Neural progenitor cell (in vitro differentiated cells): ENCODE results near the gene KCTD3. TPM values are rescaled to one million over a fixed set of nuclear protein-coding genes. Genes with fewer than 3 reads are reported as not detected.

Source experiments
- DNase-seq: peaks from one replicate; pipeline ENCODE4 v3.0.0-alpha.2; 2016; ENCODE audit warnings: low spot score
- H2AFZ ChIP-seq: fragments of 200-600 bp; sonication (generic); replicated peaks from 2 replicates; pipeline ENCODE4 v1.6.1; 2016; ENCODE audit warnings: antibody characterized with exemption
- H3F3A ChIP-seq: fragments of 200-600 bp; sonication (generic); 2 replicates; pipeline ENCODE4 v1.6.1; 2016; ENCODE audit warnings: antibody characterized with exemption, low read depth
- H3K27ac ChIP-seq: fragments of 200-600 bp; sonication (generic); 2 replicates; pipeline ENCODE4 v1.5.1; 2016; ENCODE audit warnings: mild to moderate bottlenecking
- H3K27me3 ChIP-seq: fragments of 200-600 bp; sonication (generic); 2 replicates; pipeline ENCODE4 v1.6.1; 2016; ENCODE audit warnings: mild to moderate bottlenecking, moderate library complexity
- H3K36me3 ChIP-seq: fragments of 200-600 bp; sonication (generic); 2 replicates; pipeline ENCODE4 v1.5.1; 2016
- H3K4me1 ChIP-seq: fragments of 200-600 bp; sonication (generic); 2 replicates; pipeline ENCODE4 v1.6.1; 2016; ENCODE audit warnings: mixed run types
- H3K4me2 ChIP-seq: fragments of 200-600 bp; sonication (generic); 2 replicates; pipeline ENCODE4 v1.6.1; 2016
- H3K4me3 ChIP-seq: fragments of 200-600 bp; sonication (generic); 2 replicates; pipeline ENCODE4 v1.5.1; 2016
- H3K79me2 ChIP-seq: fragments of 200-600 bp; sonication (generic); 2 replicates; pipeline ENCODE4 v1.6.1; 2016; ENCODE audit warnings: low read depth
- H3K9ac ChIP-seq: fragments of 200-600 bp; sonication (generic); 2 replicates; pipeline ENCODE4 v1.6.1; 2016
- H3K9me3 ChIP-seq: fragments of 200-600 bp; sonication (generic); 2 replicates; pipeline ENCODE4 v1.5.1; 2016; ENCODE audit warnings: low read depth
- H4K20me1 ChIP-seq: fragments of 200-600 bp; sonication (generic); 2 replicates; pipeline ENCODE4 v1.6.1; 2016; ENCODE audit warnings: low read depth
- H3K27ac Mint-ChIP-seq: 3 replicates; pipeline ENCODE4 v1.8.0; 2021; ENCODE audit warnings: mixed read lengths
- H3K27me3 Mint-ChIP-seq: 2 replicates; pipeline ENCODE4 v1.8.0; 2022; ENCODE audit warnings: low read depth, mild to moderate bottlenecking, inconsistent platforms, moderate library complexity, mixed read lengths; ENCODE audit not compliant: insufficient read depth
- H3K36me3 Mint-ChIP-seq: 3 replicates; pipeline ENCODE4 v1.8.0; 2021; ENCODE audit warnings: mixed read lengths
- H3K4me1 Mint-ChIP-seq: 3 replicates; pipeline ENCODE4 v1.8.0; 2021; ENCODE audit warnings: mixed read lengths
- H3K4me3 Mint-ChIP-seq: 3 replicates; pipeline ENCODE4 v1.8.0; 2021; ENCODE audit warnings: mild to moderate bottlenecking, moderate library complexity, mixed read lengths
- H3K9me3 Mint-ChIP-seq: 3 replicates; pipeline ENCODE4 v1.8.0; 2020; ENCODE audit warnings: mixed read lengths
- EZH2 ChIP-seq: fragments of 200-600 bp; sonication (generic); IDR thresholded peaks from 2 replicates; pipeline ENCODE4 v1.6.1; 2017; ENCODE audit warnings: antibody characterized with exemption, mild to moderate bottlenecking, moderate library complexity
- EZH2phosphoT487 ChIP-seq: fragments of 200-600 bp; sonication (generic); IDR thresholded peaks from 2 replicates; pipeline ENCODE4 v1.6.1; 2017; ENCODE audit warnings: antibody characterized with exemption
- total RNA-seq: library from RNA; depleted of rRNA; stranded (reverse); fragments of >200 nt; gene quantifications from 2 replicates; pipeline ENCODE4 v1.2.3, GENCODE V29; 2015; ENCODE audit warnings: low replicate concordance
- TF ChIP-seq, protein P1 (sequence below): fragments of 200-600 bp; sonication (generic); IDR thresholded peaks from 2 replicates; pipeline ENCODE4 v1.5.1; 2017; ENCODE audit warnings: antibody characterized with exemption, mild to moderate bottlenecking

Gene KCTD3
- total RNA-seq, result 52.7 and 70.1 TPM in 2 replicates

DNA sequence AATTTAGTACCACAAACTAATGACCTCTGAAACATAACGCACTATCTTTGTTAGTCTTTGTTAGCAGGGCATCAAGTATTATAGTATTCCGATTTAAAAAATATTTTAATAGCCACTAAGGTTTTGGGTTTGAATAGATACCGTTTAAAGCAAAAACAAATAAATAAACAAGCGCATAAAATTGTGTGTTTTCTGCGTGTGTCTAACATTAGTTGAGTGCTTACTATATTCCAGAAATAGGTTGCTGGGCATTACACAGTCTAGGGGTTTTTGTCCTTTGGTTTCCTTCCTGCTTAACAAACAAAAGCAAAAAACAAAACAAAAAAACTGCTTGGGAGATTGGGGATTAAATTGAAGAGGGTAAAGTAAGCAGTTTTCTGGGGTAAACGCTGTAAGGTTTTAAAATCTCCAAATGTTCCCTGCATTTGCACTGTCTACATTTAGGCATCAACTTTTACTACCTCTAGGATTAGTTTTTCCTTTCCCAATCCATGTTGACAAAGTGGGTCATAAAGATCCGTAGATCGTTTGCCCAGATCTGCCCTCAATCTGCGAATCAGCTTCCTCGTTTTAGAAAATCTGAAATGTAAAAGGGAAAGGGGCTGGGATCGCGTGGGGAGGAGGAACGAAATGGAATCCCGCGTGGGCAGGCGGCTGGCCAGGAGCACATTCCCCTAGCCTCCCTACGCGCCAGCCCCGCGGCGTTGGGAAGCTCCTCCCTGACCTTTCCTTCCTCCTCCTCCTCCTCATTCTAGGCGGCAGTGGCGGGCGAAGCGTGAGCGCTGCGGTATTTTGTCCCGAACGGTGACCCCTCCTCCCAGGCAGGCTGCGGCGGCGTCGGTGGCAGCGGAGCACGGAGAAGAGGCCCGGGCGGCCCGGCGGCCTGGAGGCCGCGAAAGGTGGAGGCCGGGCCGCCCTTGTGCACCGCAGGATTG, at the start of gene KCTD3:
TSS of gene KCTD3 (plus strand) at position 749 of the 935 bp plus-strand sequence. CDS start 382 bp downstream, outside the sequence.
- Mint-ChIP-seq H3K4me3 (peak within 1 kb of the TSS; percentile 96), H3K27ac (peak within 1 kb of the TSS; percentile 98), H3K9me3 (no peaks in the 10 kb centered on the region), H3K4me1 (peaks cover 21% of the 10 kb centered on the region), H3K36me3 (peaks cover 9% of the 10 kb centered on the region), H3K27me3 (peaks cover 4% of the 10 kb centered on the region)
- Histone ChIP-seq H3K4me3 (peak within 1 kb of the TSS; percentile 85), H3K9ac (peak within 1 kb of the TSS; percentile 11), H3K4me1 (peaks cover 6% of the 10 kb centered on the region), H3K9me3 (no peaks in the 10 kb centered on the region), H3K4me2 (peak within 1 kb of the TSS; percentile 79), H4K20me1 (peaks cover 10% of the 10 kb centered on the region), H3K79me2 (peaks cover 51% of the 10 kb centered on the region), H3K27me3 (no peaks in the 10 kb centered on the region), H3K27ac (peak within 1 kb of the TSS; percentile 79), H2AFZ (peak within 1 kb of the TSS; percentile 37), H3F3A (peaks cover 13% of the 10 kb centered on the region), H3K36me3 (no peaks in the 10 kb centered on the region)
- DNase-seq, result peak; percentile 88
- TF ChIP-seq EZH2 (no peak), EZH2phosphoT487 (no peak)
- TF ChIP-seq, protein P1, sequence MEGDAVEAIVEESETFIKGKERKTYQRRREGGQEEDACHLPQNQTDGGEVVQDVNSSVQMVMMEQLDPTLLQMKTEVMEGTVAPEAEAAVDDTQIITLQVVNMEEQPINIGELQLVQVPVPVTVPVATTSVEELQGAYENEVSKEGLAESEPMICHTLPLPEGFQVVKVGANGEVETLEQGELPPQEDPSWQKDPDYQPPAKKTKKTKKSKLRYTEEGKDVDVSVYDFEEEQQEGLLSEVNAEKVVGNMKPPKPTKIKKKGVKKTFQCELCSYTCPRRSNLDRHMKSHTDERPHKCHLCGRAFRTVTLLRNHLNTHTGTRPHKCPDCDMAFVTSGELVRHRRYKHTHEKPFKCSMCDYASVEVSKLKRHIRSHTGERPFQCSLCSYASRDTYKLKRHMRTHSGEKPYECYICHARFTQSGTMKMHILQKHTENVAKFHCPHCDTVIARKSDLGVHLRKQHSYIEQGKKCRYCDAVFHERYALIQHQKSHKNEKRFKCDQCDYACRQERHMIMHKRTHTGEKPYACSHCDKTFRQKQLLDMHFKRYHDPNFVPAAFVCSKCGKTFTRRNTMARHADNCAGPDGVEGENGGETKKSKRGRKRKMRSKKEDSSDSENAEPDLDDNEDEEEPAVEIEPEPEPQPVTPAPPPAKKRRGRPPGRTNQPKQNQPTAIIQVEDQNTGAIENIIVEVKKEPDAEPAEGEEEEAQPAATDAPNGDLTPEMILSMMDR, result no peak

DNA sequence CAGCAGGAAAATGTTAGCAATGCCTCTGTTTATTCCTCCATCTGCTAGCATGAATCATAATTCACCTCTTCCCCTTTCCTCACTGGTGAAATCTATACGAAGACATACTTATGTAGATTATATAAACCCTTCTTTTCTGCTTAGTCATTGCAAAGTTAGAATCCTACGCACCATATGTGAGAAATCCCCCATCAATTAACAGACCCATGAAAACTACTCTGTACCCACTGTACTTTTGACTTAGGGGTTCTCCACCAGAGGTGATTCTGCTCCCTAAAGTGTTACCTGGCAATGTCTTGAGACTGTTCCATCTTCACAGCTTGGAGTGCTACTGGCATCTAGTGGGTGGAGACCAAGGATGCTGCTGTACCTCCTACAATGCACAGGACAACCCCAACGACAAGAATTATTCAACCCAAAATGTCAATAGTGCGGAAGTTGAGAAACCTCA, 49.6 kb upstream of the KCTD3 start:
- Histone ChIP-seq H3K27me3 (no peaks in the 10 kb centered on the region), H3K36me3 (no peaks in the 10 kb centered on the region), H3K9ac (no peak overlapping the region), H3K4me1 (no peaks in the 10 kb centered on the region), H4K20me1 (no peaks in the 10 kb centered on the region), H3K79me2 (no peaks in the 10 kb centered on the region), H3K4me3 (no peak overlapping the region), H3K27ac (no peak overlapping the region), H3K4me2 (no peak overlapping the region), H3F3A (no peaks in the 10 kb centered on the region), H2AFZ (no peak overlapping the region), H3K9me3 (no peaks in the 10 kb centered on the region)
- Mint-ChIP-seq H3K36me3 (no peaks in the 10 kb centered on the region), H3K9me3 (no peaks in the 10 kb centered on the region), H3K4me3 (no peak overlapping the region), H3K27me3 (peaks cover 3% of the 10 kb centered on the region), H3K27ac (no peak overlapping the region), H3K4me1 (no peaks in the 10 kb centered on the region)
- TF ChIP-seq, protein P1, result peak; percentile 47
- no peak for TF ChIP-seq EZH2phosphoT487
- peak; percentile 28 for DNase-seq

GRCh38 chr1:215518594-215518993, 48.5 kb upstream of the KCTD3 start:
- H3K4me1 Mint-ChIP-seq, result no peaks in the 10 kb centered on the region
- no peaks in the 10 kb centered on the region for H3K9me3 Mint-ChIP-seq
- no peak overlapping the region for H3K4me2 ChIP-seq
- no peaks in the 10 kb centered on the region for H3K36me3 ChIP-seq
- H3F3A ChIP-seq, result no peaks in the 10 kb centered on the region
- peaks cover 3% of the 10 kb centered on the region for H3K27me3 Mint-ChIP-seq
- H3K4me3 Mint-ChIP-seq, result no peak overlapping the region
- no peak overlapping the region for H3K27ac Mint-ChIP-seq
- H4K20me1 ChIP-seq, result no peaks in the 10 kb centered on the region
- no peak overlapping the region for H3K27ac ChIP-seq
- no peaks in the 10 kb centered on the region for H3K79me2 ChIP-seq
- no peak overlapping the region for H3K9ac ChIP-seq
- no peaks in the 10 kb centered on the region for H3K27me3 ChIP-seq
- H3K4me1 ChIP-seq, result no peaks in the 10 kb centered on the region
- no peak overlapping the region for H2AFZ ChIP-seq
- H3K36me3 Mint-ChIP-seq, result no peaks in the 10 kb centered on the region
- TF ChIP-seq, protein P1, result no peak
- TF ChIP-seq EZH2 (no peak), EZH2phosphoT487 (no peak)
- no peak for DNase-seq
- no peak overlapping the region for H3K4me3 ChIP-seq
- H3K9me3 ChIP-seq, result no peaks in the 10 kb centered on the region
